Adrenal gland (tissue), 5 donors: ENCODE measurements around the gene RELN.

Experiments
- CTCF ChIP-seq, 6 experiments: fragments of 450-650 bp in 4 of 6; fragments of 200-600 bp in 2 of 6; sonication (generic) in 1 of 6; IDR thresholded peaks; 1 replicate in 5 of 6; 2 replicates in 1 of 6; pipeline versions ENCODE4 v1.5.1 to v1.8.0; 2016 to 2021; ENCODE audit warnings: antibody characterized with exemption in 6 of 6, mild to moderate bottlenecking in 2 of 6, moderate library complexity in 1 of 6
- POLR2A ChIP-seq, 2 donors: fragments of 450-650 bp; IDR thresholded peaks; one replicate each; pipeline ENCODE4 v1.6.1; 2017; ENCODE audit warnings: antibody characterized with exemption in 2 of 2, mild to moderate bottlenecking in 2 of 2, moderate library complexity in 1 of 2
- donor health status: DM: no; HTN: no; CAD: no.

GRCh38 chr7:103718482-103719061 is 270.9 kb downstream of the RELN start:
- TF ChIP-seq POLR2A (IDR thresholded peaks at IDR 0.05) (no peak), CTCF (IDR thresholded peaks at IDR 0.05) (no peak)
